ENCODE results near the gene CD36.

CD36 gene

DNA sequence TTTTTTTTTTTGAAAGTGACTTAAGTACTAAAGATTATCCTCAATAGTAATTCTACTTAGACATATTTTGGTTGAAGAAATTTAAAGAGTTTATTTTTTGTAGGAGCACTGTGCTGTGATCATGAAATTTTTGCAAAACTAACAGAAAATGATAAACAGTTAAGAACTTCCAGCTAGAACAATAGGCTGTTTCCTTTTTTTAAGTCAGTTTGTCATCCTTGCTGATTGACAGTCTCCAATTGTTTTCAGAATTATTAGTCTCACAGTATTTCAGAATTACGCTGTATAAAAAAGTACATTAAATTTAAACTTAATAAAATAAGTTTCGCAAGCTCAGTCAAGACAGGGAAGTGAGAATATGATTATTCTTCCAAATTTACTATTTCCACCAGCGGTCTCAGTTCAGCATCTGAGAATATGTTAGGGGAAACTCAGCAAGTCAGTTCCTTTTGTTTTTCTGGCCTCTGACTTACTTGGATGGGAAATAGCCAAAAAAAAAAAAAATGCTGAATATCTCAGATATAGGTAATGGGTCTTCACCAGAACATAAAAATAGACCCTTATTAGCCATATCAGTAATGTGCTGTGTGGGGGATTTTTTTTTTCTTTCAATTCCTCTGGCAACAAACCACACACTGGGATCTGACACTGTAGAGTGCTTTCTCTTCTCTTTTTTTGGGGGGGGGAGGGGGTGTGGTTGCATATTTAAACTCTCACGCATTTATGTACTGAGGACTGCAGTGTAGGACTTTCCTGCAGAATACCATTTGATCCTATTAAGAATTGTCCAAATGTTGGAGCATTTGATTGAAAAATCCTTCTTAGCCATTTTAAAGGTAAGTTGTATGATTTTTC lies at the start of gene CD36:
TSS of gene CD36 (plus strand) at position 732 of the 855 bp plus-strand sequence. CDS start 8,099 bp downstream, outside the sequence.
- no peaks in the 10 kb centered on the region for H3K27me3 ChIP-seq (ENCODE audit: control insufficient read depth in 1 of 2, insufficient read depth in 2 of 2, low read length in 2 of 2)
- H3K36me3 ChIP-seq (ENCODE audit: insufficient read depth, low read length) = no peaks in the 10 kb centered on the region
- peaks cover 5% of the 10 kb centered on the region for H3K4me1 ChIP-seq (ENCODE audit: insufficient read depth, low read length)
- H3K9ac ChIP-seq (ENCODE audit: low read length) = no peak within 1 kb of the TSS
- no peaks in the 10 kb centered on the region for H3K9me3 ChIP-seq (ENCODE audit: low read length)
- H3K27ac ChIP-seq (ENCODE audit: low read depth, low read length) = no peak within 1 kb of the TSS
- no peak within 1 kb of the TSS for H3K4me3 ChIP-seq (ENCODE audit: low read depth in 1 of 2, low read length in 2 of 2)

DNA sequence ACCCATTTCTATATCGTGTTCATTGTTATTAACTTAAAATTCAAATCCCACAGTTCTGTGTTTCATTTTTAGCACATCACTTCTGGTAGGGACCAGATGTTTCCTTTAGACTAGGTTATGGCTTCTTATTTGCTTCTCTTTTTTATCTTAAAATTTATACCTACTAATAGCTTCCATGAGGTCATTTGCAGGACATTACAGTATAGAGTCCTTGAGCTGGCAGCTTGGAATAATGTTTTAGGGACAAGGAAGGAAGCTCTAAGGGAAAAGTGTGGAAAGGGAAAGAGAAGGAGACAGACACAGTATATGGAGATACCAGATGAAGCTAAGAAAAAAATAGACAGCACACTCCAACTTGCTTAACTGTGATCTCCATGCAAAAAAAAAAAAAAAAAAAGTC lies 48.8 kb upstream of the CD36 start:
- no peak overlapping the region for H3K4me3 ChIP-seq (ENCODE audit: low read depth in 1 of 2, low read length in 2 of 2)
- H3K27ac ChIP-seq (ENCODE audit: low read depth, low read length) = no peak overlapping the region
- no peaks in the 10 kb centered on the region for H3K9me3 ChIP-seq (ENCODE audit: low read length)
- no peaks in the 10 kb centered on the region for H3K36me3 ChIP-seq (ENCODE audit: insufficient read depth, low read length)
- no peaks in the 10 kb centered on the region for H3K27me3 ChIP-seq (ENCODE audit: control insufficient read depth in 1 of 2, insufficient read depth in 2 of 2, low read length in 2 of 2)
- H3K9ac ChIP-seq (ENCODE audit: low read length) = no peak overlapping the region
- no peaks in the 10 kb centered on the region for H3K4me1 ChIP-seq (ENCODE audit: insufficient read depth, low read length)

DNA sequence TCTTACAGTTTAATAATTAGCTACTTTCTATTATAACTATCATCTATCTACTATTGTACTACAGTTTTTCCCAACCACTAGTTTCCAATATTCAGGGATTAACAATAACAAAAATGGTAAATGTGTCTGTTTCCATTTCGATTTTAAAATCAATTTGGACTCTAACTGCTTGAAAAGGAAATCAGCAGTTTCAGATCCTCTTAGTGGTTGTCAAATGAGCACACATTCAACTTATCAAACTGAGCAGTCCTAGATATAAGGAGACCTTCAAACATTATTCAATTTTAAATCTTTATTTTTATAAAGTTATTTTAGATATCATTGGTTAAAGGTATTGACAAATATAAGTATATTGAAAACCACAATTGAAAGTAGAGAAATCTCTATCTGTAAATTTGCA lies 46.8 kb upstream of the CD36 start:
- Histone ChIP-seq H3K4me1 (ENCODE audit: insufficient read depth, low read length) (no peaks in the 10 kb centered on the region), H3K36me3 (ENCODE audit: insufficient read depth, low read length) (no peaks in the 10 kb centered on the region), H3K9me3 (ENCODE audit: low read length) (no peaks in the 10 kb centered on the region), H3K27ac (ENCODE audit: low read depth, low read length) (no peak overlapping the region), H3K4me3 (ENCODE audit: low read depth in 1 of 2, low read length in 2 of 2) (no peak overlapping the region), H3K27me3 (ENCODE audit: control insufficient read depth in 1 of 2, insufficient read depth in 2 of 2, low read length in 2 of 2) (no peaks in the 10 kb centered on the region), H3K9ac (ENCODE audit: low read length) (no peak overlapping the region)

DNA sequence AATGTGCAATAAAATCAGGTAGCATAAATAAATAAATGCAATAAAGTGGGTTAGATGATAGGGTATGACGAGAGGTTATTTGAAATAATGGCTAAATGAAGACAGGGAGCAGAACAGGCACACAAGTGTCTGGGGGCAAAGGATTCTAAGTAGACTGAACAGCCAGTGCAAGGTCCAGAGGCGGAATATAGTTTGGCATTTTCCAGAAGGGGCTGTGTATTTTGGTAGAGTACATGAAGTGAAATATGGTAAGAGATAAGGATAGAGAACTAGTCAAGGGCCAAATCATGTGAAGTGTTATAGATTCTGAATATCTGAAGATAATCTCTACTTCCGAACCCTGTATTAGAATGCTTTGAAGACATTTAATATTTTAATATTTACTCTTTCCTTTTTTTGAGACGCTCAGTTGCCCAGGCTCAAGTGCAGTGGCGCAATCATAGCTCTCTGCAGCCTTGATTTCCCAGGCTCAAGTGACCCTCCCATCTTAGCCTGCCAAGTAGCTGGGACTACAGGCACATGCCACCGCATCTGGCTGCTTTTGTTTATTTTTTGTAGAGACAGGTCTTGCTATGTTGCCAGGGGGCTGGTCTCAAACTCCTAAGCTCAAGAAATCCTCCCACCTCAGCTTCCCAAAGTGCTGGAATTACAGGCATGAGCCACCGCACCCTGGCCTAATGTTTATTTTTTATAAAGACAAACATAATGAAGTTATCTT lies 44.4 kb upstream of the CD36 start:
- Histone ChIP-seq H3K36me3 (ENCODE audit: insufficient read depth, low read length) (no peaks in the 10 kb centered on the region), H3K9ac (ENCODE audit: low read length) (no peak overlapping the region), H3K27me3 (ENCODE audit: control insufficient read depth in 1 of 2, insufficient read depth in 2 of 2, low read length in 2 of 2) (no peaks in the 10 kb centered on the region), H3K4me1 (ENCODE audit: insufficient read depth, low read length) (peaks cover 1% of the 10 kb centered on the region), H3K9me3 (ENCODE audit: low read length) (no peaks in the 10 kb centered on the region), H3K4me3 (ENCODE audit: low read depth in 1 of 2, low read length in 2 of 2) (no peak overlapping the region), H3K27ac (ENCODE audit: low read depth, low read length) (no peak overlapping the region)

DNA sequence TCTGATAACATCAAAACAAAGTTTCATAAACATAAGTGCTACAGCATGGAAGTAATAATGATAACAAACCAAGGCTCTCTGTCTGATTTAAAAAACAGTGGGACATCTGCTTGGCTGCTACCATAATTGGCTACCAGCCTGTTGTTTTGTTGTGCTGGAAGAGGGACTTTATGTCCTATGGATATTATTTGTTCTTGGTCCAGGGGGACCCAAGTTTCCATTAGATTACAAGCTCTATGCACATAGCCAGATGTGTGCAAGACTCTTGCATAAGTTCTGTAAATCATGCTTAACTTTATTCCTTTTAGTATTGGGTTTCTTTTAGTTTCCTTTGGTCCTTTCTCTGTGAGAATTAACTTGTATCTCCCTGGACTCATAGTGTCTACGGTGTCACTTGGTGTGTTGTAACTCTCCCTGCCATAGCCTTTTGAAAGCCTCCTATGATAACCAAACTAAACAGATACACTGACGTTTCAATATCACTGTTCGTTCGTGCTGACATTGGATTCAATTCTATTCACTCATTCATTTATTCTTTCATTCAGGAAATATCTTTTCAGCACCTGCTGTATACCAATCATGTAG lies 41.4 kb upstream of the CD36 start:
- Histone ChIP-seq H3K4me3 (ENCODE audit: low read depth in 1 of 2, low read length in 2 of 2) (no peak overlapping the region), H3K4me1 (ENCODE audit: insufficient read depth, low read length) (peaks cover 7% of the 10 kb centered on the region), H3K9ac (ENCODE audit: low read length) (no peak overlapping the region), H3K27ac (ENCODE audit: low read depth, low read length) (no peak overlapping the region), H3K9me3 (ENCODE audit: low read length) (no peaks in the 10 kb centered on the region), H3K27me3 (ENCODE audit: control insufficient read depth in 1 of 2, insufficient read depth in 2 of 2, low read length in 2 of 2) (no peaks in the 10 kb centered on the region), H3K36me3 (ENCODE audit: insufficient read depth, low read length) (no peaks in the 10 kb centered on the region)

DNA sequence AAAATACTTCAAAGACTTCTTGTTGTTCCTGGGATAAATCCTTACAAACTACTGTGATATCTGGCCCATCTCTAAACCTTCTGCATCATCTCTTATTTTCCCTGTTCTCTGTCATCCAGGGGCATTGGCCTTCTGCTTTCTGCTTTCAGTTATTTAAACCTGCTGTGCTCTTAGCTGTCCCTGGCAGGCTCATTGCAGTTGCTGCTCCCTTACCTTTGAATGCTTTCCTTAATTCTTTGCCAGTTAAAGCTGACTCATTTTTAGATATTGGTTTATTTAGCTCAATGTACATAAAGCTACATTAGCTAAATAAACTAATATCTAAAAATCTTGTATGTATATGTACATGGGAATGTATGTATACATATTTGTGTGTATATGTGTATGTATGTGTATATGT lies 40.6 kb upstream of the CD36 start:
- Histone ChIP-seq H3K9ac (ENCODE audit: low read length) (no peak overlapping the region), H3K27me3 (ENCODE audit: control insufficient read depth in 1 of 2, insufficient read depth in 2 of 2, low read length in 2 of 2) (no peaks in the 10 kb centered on the region), H3K4me1 (ENCODE audit: insufficient read depth, low read length) (peaks cover 7% of the 10 kb centered on the region), H3K9me3 (ENCODE audit: low read length) (no peaks in the 10 kb centered on the region), H3K4me3 (ENCODE audit: low read depth in 1 of 2, low read length in 2 of 2) (no peak overlapping the region), H3K27ac (ENCODE audit: low read depth, low read length) (no peak overlapping the region), H3K36me3 (ENCODE audit: insufficient read depth, low read length) (no peaks in the 10 kb centered on the region)

DNA sequence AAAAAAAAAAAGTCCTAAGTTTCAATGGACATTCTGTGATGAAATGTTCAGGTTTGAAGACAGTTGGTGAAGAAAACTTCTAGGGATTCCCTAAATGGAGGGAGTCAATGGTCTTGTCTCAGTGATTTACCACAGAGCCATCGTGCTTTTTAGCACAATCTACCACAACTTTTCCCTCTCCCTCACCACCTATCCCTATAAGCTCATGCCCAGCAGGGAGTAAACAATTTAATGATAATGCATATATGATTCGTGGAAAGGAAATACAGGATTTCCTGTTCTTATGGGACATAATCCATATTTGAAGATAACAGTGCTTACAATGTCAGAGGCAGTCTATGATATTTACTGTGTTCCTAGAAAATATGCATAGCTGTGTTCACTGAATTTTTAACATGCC lies 38.4 kb upstream of the CD36 start:
- H3K9ac ChIP-seq (ENCODE audit: low read length) = no peak overlapping the region
- H3K27me3 ChIP-seq (ENCODE audit: control insufficient read depth in 1 of 2, insufficient read depth in 2 of 2, low read length in 2 of 2) = no peaks in the 10 kb centered on the region
- H3K9me3 ChIP-seq (ENCODE audit: low read length) = no peaks in the 10 kb centered on the region
- H3K27ac ChIP-seq (ENCODE audit: low read depth, low read length) = no peak overlapping the region
- H3K36me3 ChIP-seq (ENCODE audit: insufficient read depth, low read length) = no peaks in the 10 kb centered on the region
- peaks cover 7% of the 10 kb centered on the region for H3K4me1 ChIP-seq (ENCODE audit: insufficient read depth, low read length)
- no peak overlapping the region for H3K4me3 ChIP-seq (ENCODE audit: low read depth in 1 of 2, low read length in 2 of 2)

DNA sequence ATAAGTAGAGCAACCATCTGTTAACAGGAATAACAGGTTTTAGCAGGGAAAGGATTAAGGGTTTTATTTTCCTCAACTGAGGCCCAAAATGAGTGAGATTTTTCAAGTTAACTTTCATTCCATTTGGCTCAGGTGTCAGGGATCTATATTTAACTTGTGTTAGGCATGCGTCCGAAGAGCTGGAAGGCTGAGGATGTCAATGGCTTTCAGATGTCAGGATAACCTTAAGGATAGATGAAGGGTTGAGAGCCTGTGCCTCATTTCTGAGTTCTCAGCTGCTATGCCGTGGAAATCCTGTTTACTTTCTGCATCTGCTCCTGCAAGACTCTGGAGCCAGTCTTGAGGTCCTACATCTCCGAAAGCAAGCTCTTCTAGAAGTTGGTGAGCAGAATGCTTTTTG lies 36.4 kb upstream of the CD36 start:
- Histone ChIP-seq H3K36me3 (ENCODE audit: insufficient read depth, low read length) (no peaks in the 10 kb centered on the region), H3K9ac (ENCODE audit: low read length) (no peak overlapping the region), H3K4me3 (ENCODE audit: low read depth in 1 of 2, low read length in 2 of 2) (no peak overlapping the region), H3K4me1 (ENCODE audit: insufficient read depth, low read length) (peaks cover 7% of the 10 kb centered on the region), H3K27ac (ENCODE audit: low read depth, low read length) (no peak overlapping the region), H3K9me3 (ENCODE audit: low read length) (no peaks in the 10 kb centered on the region), H3K27me3 (ENCODE audit: control insufficient read depth in 1 of 2, insufficient read depth in 2 of 2, low read length in 2 of 2) (no peaks in the 10 kb centered on the region)

DNA sequence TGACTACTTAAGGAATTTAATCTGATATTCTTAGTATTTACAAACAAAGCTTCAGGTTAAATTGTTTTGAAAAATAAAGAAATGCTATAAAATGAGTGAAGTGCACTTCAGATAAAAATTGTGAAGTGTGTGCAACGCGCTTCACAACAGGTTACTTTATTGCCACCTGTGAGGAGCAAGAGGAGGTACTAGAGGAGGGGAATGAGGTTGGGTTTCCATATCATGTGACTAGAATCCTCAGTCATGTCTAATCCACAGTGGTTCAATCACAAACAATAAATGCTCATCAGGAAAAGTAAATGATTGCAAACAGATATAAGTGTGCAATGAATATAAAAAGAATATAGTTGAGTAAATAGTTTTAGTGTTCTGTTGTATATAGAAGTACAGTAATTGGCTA lies 34.5 kb upstream of the CD36 start:
- H3K9me3 ChIP-seq (ENCODE audit: low read length) = no peaks in the 10 kb centered on the region
- H3K36me3 ChIP-seq (ENCODE audit: insufficient read depth, low read length) = no peaks in the 10 kb centered on the region
- H3K27ac ChIP-seq (ENCODE audit: low read depth, low read length) = no peak overlapping the region
- H3K4me3 ChIP-seq (ENCODE audit: low read depth in 1 of 2, low read length in 2 of 2) = no peak overlapping the region
- H3K27me3 ChIP-seq (ENCODE audit: control insufficient read depth in 1 of 2, insufficient read depth in 2 of 2, low read length in 2 of 2) = no peaks in the 10 kb centered on the region
- no peak overlapping the region for H3K9ac ChIP-seq (ENCODE audit: low read length)
- peaks cover 7% of the 10 kb centered on the region for H3K4me1 ChIP-seq (ENCODE audit: insufficient read depth, low read length)

DNA sequence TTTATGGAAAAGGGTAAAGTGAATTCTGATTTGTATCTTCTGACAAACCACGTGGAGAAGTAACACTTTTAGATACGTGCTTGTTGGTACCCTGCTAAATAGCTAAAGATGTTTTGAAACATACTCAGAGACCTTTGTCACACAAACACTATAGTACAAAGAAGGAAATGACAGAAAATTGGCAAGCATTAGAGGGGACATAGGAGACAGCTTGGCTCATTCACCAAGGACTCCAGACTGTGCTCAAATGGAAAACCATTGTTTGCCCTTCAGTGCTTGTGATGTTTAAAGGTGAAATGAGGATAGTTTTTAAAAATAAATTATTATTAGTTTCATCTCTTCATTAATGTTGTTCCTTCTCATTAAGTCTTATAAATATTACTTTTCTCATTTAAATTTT lies 34.0 kb upstream of the CD36 start:
- H3K27me3 ChIP-seq (ENCODE audit: control insufficient read depth in 1 of 2, insufficient read depth in 2 of 2, low read length in 2 of 2) = no peaks in the 10 kb centered on the region
- H3K9ac ChIP-seq (ENCODE audit: low read length) = no peak overlapping the region
- no peaks in the 10 kb centered on the region for H3K36me3 ChIP-seq (ENCODE audit: insufficient read depth, low read length)
- peaks cover 2% of the 10 kb centered on the region for H3K4me1 ChIP-seq (ENCODE audit: insufficient read depth, low read length)
- H3K4me3 ChIP-seq (ENCODE audit: low read depth in 1 of 2, low read length in 2 of 2) = no peak overlapping the region
- no peaks in the 10 kb centered on the region for H3K9me3 ChIP-seq (ENCODE audit: low read length)
- H3K27ac ChIP-seq (ENCODE audit: low read depth, low read length) = no peak overlapping the region

DNA sequence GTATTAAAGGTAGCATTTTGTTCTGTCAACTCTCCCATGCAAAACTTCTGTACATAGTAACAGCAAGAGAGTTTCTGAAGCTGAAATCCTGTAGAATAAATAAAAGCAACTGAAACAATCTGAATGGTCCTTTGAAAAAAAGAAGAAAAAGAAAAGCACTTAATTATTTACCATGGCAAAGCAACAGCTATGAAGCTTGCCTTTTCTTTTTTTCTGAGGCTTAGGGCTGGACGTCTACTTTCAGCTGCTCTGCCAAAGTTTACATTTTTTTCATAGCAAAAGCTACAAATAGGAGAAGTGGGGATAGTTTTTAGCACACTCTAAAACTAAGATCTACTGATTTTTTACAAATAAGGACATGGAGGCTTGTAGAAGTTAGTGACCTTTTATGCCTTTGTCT lies 31.3 kb upstream of the CD36 start:
- Histone ChIP-seq H3K27me3 (ENCODE audit: control insufficient read depth in 1 of 2, insufficient read depth in 2 of 2, low read length in 2 of 2) (no peaks in the 10 kb centered on the region), H3K9me3 (ENCODE audit: low read length) (no peaks in the 10 kb centered on the region), H3K4me1 (ENCODE audit: insufficient read depth, low read length) (peaks cover 10% of the 10 kb centered on the region), H3K36me3 (ENCODE audit: insufficient read depth, low read length) (no peaks in the 10 kb centered on the region), H3K4me3 (ENCODE audit: low read depth in 1 of 2, low read length in 2 of 2) (no peak overlapping the region), H3K27ac (ENCODE audit: low read depth, low read length) (no peak overlapping the region), H3K9ac (ENCODE audit: low read length) (no peak overlapping the region)

Measured in muscle layer of colon (tissue), 2 donors.